H54 (cell line): Measurements from ENCODE around the gene PAMR1.

Experiments used
- DNase-seq: peaks from one replicate; pipeline ENCODE4 v3.0.0; 2011; ENCODE audit warnings: low spot score, mixed read lengths; ENCODE audit not compliant: insufficient read length
- FAIRE-seq: peaks from 3 replicates; lab custom pipeline; 2011; peaks lifted over from hg19 to GRCh38; lab: Jason Lieb, UNC
- POLR2A ChIP-seq: IDR thresholded peaks from 2 replicates; pipeline ENCODE4 v1.6.1; 2011; ENCODE audit warnings: low read depth, mild to moderate bottlenecking, low read length

The PAMR1 gene

GRCh38 chr11:35473795-35474374, 51.5 kb downstream of the PAMR1 start:
- FAIRE-seq: no peak
- DNase-seq: no peak
- TF ChIP-seq POLR2A: no peak

GRCh38 chr11:35470616-35471015, 54.8 kb downstream of the PAMR1 start:
- FAIRE-seq: no peak
- no peak for DNase-seq
- TF ChIP-seq POLR2A: no peak

- no peak for FAIRE-seq
- no peak for TF ChIP-seq POLR2A
These were observed 59.4 kb downstream of the PAMR1 start for GRCh38 chr11:35466058-35466457.

GRCh38 chr11:35464308-35464707, 61.1 kb downstream of the PAMR1 start:
- FAIRE-seq (no peak), DNase-seq (no peak)
- TF ChIP-seq POLR2A: no peak

More at GRCh38 chr11:35466058-35466457, 59.4 kb downstream of the PAMR1 start:
- DNase-seq: no peak

- no peak for DNase-seq
- FAIRE-seq: no peak
- no peak for TF ChIP-seq POLR2A
These were observed 62.1 kb downstream of the PAMR1 start for GRCh38 chr11:35463331-35463751.

- FAIRE-seq: no peak
- no peak for DNase-seq
These were observed 63.4 kb downstream of the PAMR1 start for GRCh38 chr11:35461917-35462538.

GRCh38 chr11:35459489-35459888, 65.9 kb downstream of the PAMR1 start:
- TF ChIP-seq POLR2A: no peak
- no peak for FAIRE-seq
- DNase-seq: no peak

More at GRCh38 chr11:35461917-35462538, 63.4 kb downstream of the PAMR1 start:
- no peak for TF ChIP-seq POLR2A

GRCh38 chr11:35458846-35459245, 66.6 kb downstream of the PAMR1 start:
- FAIRE-seq (no peak), DNase-seq (no peak)
- TF ChIP-seq POLR2A: no peak

GRCh38 chr11:35454362-35454761, 71.1 kb downstream of the PAMR1 start:
- FAIRE-seq (no peak), DNase-seq (no peak)
- no peak for TF ChIP-seq POLR2A

GRCh38 chr11:35436581-35437250, 88.7 kb downstream of the PAMR1 start:
- DNase-seq (no peak), FAIRE-seq (no peak)
- TF ChIP-seq POLR2A: no peak

- no peak for TF ChIP-seq POLR2A
- no peak for DNase-seq
- no peak for FAIRE-seq
These were observed 91.8 kb downstream of the PAMR1 start for GRCh38 chr11:35433588-35433987.

- no peak for DNase-seq
- no peak for FAIRE-seq
- no peak for TF ChIP-seq POLR2A
These were observed 93.0 kb downstream of the PAMR1 start for GRCh38 chr11:35432464-35432863.

- FAIRE-seq (no peak), DNase-seq (no peak)
- no peak for TF ChIP-seq POLR2A
These were observed 98.3 kb downstream of the PAMR1 start for GRCh38 chr11:35427071-35427470.

- no peak for DNase-seq
- no peak for TF ChIP-seq POLR2A
- no peak for FAIRE-seq
These were observed 99.1 kb downstream of the PAMR1 start for GRCh38 chr11:35426351-35426750.
